HG03520 (cell line): ENCODE data around the gene TMEM54.

Source experiments
- ATAC-seq: cut with Tn5 transposase; IDR thresholded peaks from one replicate; pipeline ENCODE4 v1.9.1; 2021; ENCODE audit warnings: mild to moderate bottlenecking, moderate library complexity; ENCODE audit not compliant: unreplicated experiment

Gene TMEM54

GRCh38 chr1:32865639-32866405, 35.4 kb downstream of the TMEM54 start:
- ATAC-seq: no peak

- ATAC-seq: no peak
Observed at GRCh38 chr1:32864375-32865019, 36.7 kb downstream of the TMEM54 start.

- ATAC-seq: no peak
Observed at GRCh38 chr1:32863881-32864245, 37.3 kb downstream of the TMEM54 start.

- no peak for ATAC-seq
Observed at GRCh38 chr1:32863218-32863880, 37.8 kb downstream of the TMEM54 start.

- ATAC-seq: no peak
Observed at GRCh38 chr1:32861904-32862695, 39.1 kb downstream of the TMEM54 start.

GRCh38 chr1:32860566-32860965, 40.6 kb downstream of the TMEM54 start:
- no peak for ATAC-seq

- ATAC-seq: no peak
Observed at GRCh38 chr1:32859915-32860314, 41.3 kb downstream of the TMEM54 start.

- no peak for ATAC-seq
Observed at GRCh38 chr1:32858791-32859190, 42.4 kb downstream of the TMEM54 start.

GRCh38 chr1:32858136-32858535, 43.1 kb downstream of the TMEM54 start:
- no peak for ATAC-seq

- ATAC-seq: no peak
Observed at GRCh38 chr1:32855861-32856617, 45.1 kb downstream of the TMEM54 start.

GRCh38 chr1:32848354-32849063, 52.7 kb downstream of the TMEM54 start:
- no peak for ATAC-seq
